Panc1 (cell line): ENCODE data around the gene RUNX1. TPM values are rescaled to one million over a fixed set of nuclear protein-coding genes. Genes with fewer than 3 reads are reported as not detected.

Source experiments
- ATAC-seq: fragments of 200-7000 bp; cut with Tn5 transposase; 2 replicates; pipeline ENCODE4 v1.9.1; 2020; ENCODE audit warnings: mild to moderate bottlenecking, moderate library complexity
- BruUV-seq: library from RNA; stranded (reverse); fragments of 400-500 nt; replicated peaks from 2 replicates; lab custom pipeline; 2021; lab: Mats Ljungman, UMichigan
- CTCF ChIA-PET: fragments of 300-600 bp; sonication (Branson Sonifier 250); formaldehyde crosslinking; loops from one replicate; lab custom pipeline; 2022; ENCODE audit warnings: antibody characterized with exemption; lab: Charles Lee
- POLR2A ChIA-PET: fragments of 300-600 bp; sonication (Branson Sonifier 250); formaldehyde crosslinking; loops from one replicate; lab custom pipeline; 2022; ENCODE audit warnings: antibody characterized with exemption; lab: Charles Lee
- DNase-seq: peaks from one replicate; pipeline ENCODE4 v3.0.0-alpha.2; 2010; ENCODE audit warnings: low read depth, low spot score
- H3K27ac ChIP-seq: 2 replicates; pipeline ENCODE4 v1.5.1; 2011; ENCODE audit warnings: mild to moderate bottlenecking, low read length, inconsistent platforms
- H3K27me3 ChIP-seq: fragments of 200-500 bp; sonication (Bioruptor generic); 2 replicates; pipeline ENCODE4 v1.6.0; 2014; ENCODE audit warnings: low read length, inconsistent platforms; ENCODE audit not compliant: control insufficient read depth, insufficient read depth
- H3K36me3 ChIP-seq: fragments of 200-500 bp; sonication (Bioruptor generic); 2 replicates; pipeline ENCODE4 v1.5.1; 2014; ENCODE audit warnings: inconsistent platforms, mild to moderate bottlenecking, low read length, moderate library complexity; ENCODE audit not compliant: control insufficient read depth, insufficient read depth
- H3K4me1 ChIP-seq: 2 replicates; pipeline ENCODE4 v1.5.1; 2011; ENCODE audit warnings: inconsistent platforms, mild to moderate bottlenecking, low read length, moderate library complexity; ENCODE audit not compliant: control insufficient read depth, insufficient read depth
- H3K4me3 ChIP-seq, 2 experiments: 2 replicates each; pipeline ENCODE4 v1.5.1; 2011 to 2012; ENCODE audit warnings: low read depth in 2 of 2, low read length in 2 of 2, mild to moderate bottlenecking in 2 of 2, inconsistent platforms in 1 of 2, moderate library complexity in 1 of 2
- H3K9me3 ChIP-seq: fragments of 200-500 bp; sonication (Bioruptor generic); 2 replicates; pipeline ENCODE4 v1.5.1; 2014; ENCODE audit warnings: low read depth, mild to moderate bottlenecking, inconsistent platforms, low read length, moderate library complexity; ENCODE audit not compliant: control insufficient read depth, insufficient read depth
- POLR2AphosphoS5 ChIP-seq: IDR thresholded peaks from 2 replicates; pipeline ENCODE4 v1.6.1; 2012; ENCODE audit warnings: mild to moderate bottlenecking, low read depth, low read length, moderate library complexity
- SIN3A ChIP-seq: IDR thresholded peaks from 2 replicates; pipeline ENCODE4 v1.6.1; 2012; ENCODE audit warnings: low read depth, mild to moderate bottlenecking, low read length, moderate library complexity, borderline replicate concordance; ENCODE audit not compliant: insufficient read depth
- TCF7L2 ChIP-seq: IDR thresholded peaks from 2 replicates; pipeline ENCODE4 v1.6.1; 2011; ENCODE audit warnings: mild to moderate bottlenecking, low read depth, low read length, inconsistent platforms
- in situ Hi-C: cut with HindIII; loops from 2 replicates; pipeline ENCODE4 v1.10.0; 2016; ENCODE audit warnings: low sequenced_read_pairs, low pct_unique_long_range_greater_than_20kb
- intact Hi-C: fragments of 100-400 bp; cut with micrococcal nuclease; formaldehyde crosslinking; loops from one replicate; pipeline ENCODE4 v1.10.0; 2022; ENCODE audit not compliant: unreplicated experiment
- total RNA-seq: library from RNA; stranded (reverse); gene quantifications from one replicate; pipeline ENCODE4 v1.2.1, GENCODE V29; 2021; ENCODE audit not compliant: unreplicated experiment
- TF ChIP-seq, protein P1 (sequence below), 2 experiments: IDR thresholded peaks; 2 replicates each; pipeline ENCODE4 v1.6.1; 2011 to 2012; ENCODE audit warnings: low read depth in 2 of 2, control low read depth in 1 of 2, low read length in 1 of 2, mild to moderate bottlenecking in 1 of 2, moderate library complexity in 1 of 2; ENCODE audit not compliant: insufficient read depth in 1 of 2
- TF ChIP-seq, protein P2 (sequence below): fragments of 450-650 bp; IDR thresholded peaks from 2 replicates; pipeline ENCODE4 v1.5.1; 2017; ENCODE audit warnings: mild to moderate bottlenecking

The RUNX1 gene
- total RNA-seq, 1 experiment from 2014 or later = 22.4 TPM

DNA sequence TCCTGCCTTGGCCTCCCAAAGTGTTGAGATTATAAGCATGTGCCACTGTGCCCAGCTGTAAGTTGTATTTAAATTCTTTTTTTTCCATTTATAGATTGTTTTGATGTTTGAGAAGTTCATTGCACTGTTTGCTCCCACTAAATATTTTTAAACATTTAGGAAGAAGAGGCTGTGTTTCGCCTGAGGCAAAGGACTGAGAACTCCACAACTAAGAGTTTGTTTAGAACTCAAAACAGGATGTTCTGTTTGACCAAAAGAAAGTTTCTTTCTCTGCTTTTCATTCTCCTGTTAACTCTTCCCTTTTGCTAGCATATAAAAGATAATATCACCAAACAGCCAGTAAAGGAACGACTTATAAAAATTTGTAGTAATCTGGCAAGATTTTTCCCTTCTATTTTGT, 87.0 kb downstream of the RUNX1 start:
- no TSS peak for BruUV-seq
- TF ChIP-seq SIN3A = no peak
- TF ChIP-seq, protein P1, sequence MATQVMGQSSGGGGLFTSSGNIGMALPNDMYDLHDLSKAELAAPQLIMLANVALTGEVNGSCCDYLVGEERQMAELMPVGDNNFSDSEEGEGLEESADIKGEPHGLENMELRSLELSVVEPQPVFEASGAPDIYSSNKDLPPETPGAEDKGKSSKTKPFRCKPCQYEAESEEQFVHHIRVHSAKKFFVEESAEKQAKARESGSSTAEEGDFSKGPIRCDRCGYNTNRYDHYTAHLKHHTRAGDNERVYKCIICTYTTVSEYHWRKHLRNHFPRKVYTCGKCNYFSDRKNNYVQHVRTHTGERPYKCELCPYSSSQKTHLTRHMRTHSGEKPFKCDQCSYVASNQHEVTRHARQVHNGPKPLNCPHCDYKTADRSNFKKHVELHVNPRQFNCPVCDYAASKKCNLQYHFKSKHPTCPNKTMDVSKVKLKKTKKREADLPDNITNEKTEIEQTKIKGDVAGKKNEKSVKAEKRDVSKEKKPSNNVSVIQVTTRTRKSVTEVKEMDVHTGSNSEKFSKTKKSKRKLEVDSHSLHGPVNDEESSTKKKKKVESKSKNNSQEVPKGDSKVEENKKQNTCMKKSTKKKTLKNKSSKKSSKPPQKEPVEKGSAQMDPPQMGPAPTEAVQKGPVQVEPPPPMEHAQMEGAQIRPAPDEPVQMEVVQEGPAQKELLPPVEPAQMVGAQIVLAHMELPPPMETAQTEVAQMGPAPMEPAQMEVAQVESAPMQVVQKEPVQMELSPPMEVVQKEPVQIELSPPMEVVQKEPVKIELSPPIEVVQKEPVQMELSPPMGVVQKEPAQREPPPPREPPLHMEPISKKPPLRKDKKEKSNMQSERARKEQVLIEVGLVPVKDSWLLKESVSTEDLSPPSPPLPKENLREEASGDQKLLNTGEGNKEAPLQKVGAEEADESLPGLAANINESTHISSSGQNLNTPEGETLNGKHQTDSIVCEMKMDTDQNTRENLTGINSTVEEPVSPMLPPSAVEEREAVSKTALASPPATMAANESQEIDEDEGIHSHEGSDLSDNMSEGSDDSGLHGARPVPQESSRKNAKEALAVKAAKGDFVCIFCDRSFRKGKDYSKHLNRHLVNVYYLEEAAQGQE (IDR thresholded peaks at IDR 0.05; ENCODE audit: insufficient read depth in 1 of 2, low read depth in 2 of 2, low read length in 1 of 2) = no peak
- TF ChIP-seq TCF7L2 = no peak
- TF ChIP-seq POLR2AphosphoS5 = no peak
- TF ChIP-seq, protein P2, sequence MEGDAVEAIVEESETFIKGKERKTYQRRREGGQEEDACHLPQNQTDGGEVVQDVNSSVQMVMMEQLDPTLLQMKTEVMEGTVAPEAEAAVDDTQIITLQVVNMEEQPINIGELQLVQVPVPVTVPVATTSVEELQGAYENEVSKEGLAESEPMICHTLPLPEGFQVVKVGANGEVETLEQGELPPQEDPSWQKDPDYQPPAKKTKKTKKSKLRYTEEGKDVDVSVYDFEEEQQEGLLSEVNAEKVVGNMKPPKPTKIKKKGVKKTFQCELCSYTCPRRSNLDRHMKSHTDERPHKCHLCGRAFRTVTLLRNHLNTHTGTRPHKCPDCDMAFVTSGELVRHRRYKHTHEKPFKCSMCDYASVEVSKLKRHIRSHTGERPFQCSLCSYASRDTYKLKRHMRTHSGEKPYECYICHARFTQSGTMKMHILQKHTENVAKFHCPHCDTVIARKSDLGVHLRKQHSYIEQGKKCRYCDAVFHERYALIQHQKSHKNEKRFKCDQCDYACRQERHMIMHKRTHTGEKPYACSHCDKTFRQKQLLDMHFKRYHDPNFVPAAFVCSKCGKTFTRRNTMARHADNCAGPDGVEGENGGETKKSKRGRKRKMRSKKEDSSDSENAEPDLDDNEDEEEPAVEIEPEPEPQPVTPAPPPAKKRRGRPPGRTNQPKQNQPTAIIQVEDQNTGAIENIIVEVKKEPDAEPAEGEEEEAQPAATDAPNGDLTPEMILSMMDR = no peak
- H3K4me3 ChIP-seq = no peak overlapping the region
- H3K4me1 ChIP-seq = no peaks in the 10 kb centered on the region
- ChIA-PET POLR2A (no interaction called here), CTCF (no interaction called here)
- DNase-seq (no peak), ATAC-seq (no peak)
- no peaks in the 10 kb centered on the region for H3K36me3 ChIP-seq
- in situ Hi-C loops = no loop called here
- intact Hi-C loops = no loop called here
- H3K9me3 ChIP-seq = no peaks in the 10 kb centered on the region
- H3K27ac ChIP-seq = no peak overlapping the region
- no peaks in the 10 kb centered on the region for H3K27me3 ChIP-seq

DNA sequence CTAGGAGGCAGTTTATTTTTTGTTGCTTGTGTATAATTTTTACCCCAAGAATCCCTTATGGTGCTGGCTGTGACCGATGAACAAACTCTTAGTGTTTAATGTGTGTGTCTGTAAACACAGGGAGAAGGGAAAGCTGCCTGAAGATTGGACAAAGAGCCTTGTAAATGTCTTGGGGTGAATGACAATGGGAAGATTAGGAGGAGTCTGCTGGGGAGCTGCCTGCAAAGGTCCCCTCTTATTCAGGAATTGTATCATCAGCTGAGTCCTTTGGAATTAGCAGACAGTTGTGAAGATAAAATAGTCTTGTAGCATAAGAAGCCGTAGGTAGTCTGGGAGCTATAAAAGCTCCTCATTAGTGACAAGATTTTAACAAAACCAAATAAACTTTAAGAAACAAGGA, 88.4 kb downstream of the RUNX1 start:
- TF ChIP-seq, protein P2 = no peak
- no peak for TF ChIP-seq TCF7L2
- TF ChIP-seq, protein P1 (IDR thresholded peaks at IDR 0.05; ENCODE audit: insufficient read depth in 1 of 2, low read depth in 2 of 2, low read length in 1 of 2) = no peak
- TF ChIP-seq SIN3A = no peak
- TF ChIP-seq POLR2AphosphoS5 = no peak
- CTCF ChIA-PET = no interaction called here
- H3K4me3 ChIP-seq = no peak overlapping the region
- H3K36me3 ChIP-seq = no peaks in the 10 kb centered on the region
- BruUV-seq = no TSS peak
- H3K9me3 ChIP-seq = no peaks in the 10 kb centered on the region
- H3K4me1 ChIP-seq = no peaks in the 10 kb centered on the region
- POLR2A ChIA-PET = no interaction called here
- no peak for ATAC-seq
- in situ Hi-C loops = no loop called here
- no peaks in the 10 kb centered on the region for H3K27me3 ChIP-seq
- intact Hi-C loops = no loop called here
- H3K27ac ChIP-seq = no peak overlapping the region
- DNase-seq = no peak
